H1 (cell line): ENCODE measurements around the gene CFAP97D1.

Experiments
- CREB1 ChIP-seq: IDR thresholded peaks from 2 replicates; pipeline ENCODE4 v1.6.1; 2012; ENCODE audit warnings: inconsistent platforms
- EGR1 ChIP-seq: IDR thresholded peaks from 2 replicates; pipeline ENCODE4 v1.6.1; 2011; ENCODE audit warnings: low read depth, low read length, borderline replicate concordance
- EZH2 ChIP-seq: fragments of 200-600 bp; sonication (generic); IDR thresholded peaks from 2 replicates; pipeline ENCODE4 v1.7.1; 2012; ENCODE audit warnings: low read depth, mild to moderate bottlenecking, moderate library complexity, low read length, inconsistent platforms; ENCODE audit not compliant: severe bottlenecking
- GTF2F1 ChIP-seq: IDR thresholded peaks from 2 replicates; pipeline ENCODE4 v1.6.1; 2012; ENCODE audit warnings: low read depth, low read length, improper control_type of control experiment, borderline replicate concordance
- HDAC6 ChIP-seq: IDR thresholded peaks from one replicate; pipeline ENCODE4 v1.7.1; 2012; ENCODE audit warnings: low read depth, mild to moderate bottlenecking, inconsistent platforms, low read length, moderate library complexity
- POLR2A ChIP-seq, 2 experiments: IDR thresholded peaks; 1 replicate in 1 of 2; 2 replicates in 1 of 2; pipeline ENCODE4 v1.6.1; 2011; ENCODE audit warnings: low read depth in 2 of 2, low read length in 2 of 2, mild to moderate bottlenecking in 2 of 2; ENCODE audit errors: control extremely low read depth in 1 of 2
- RAD21 ChIP-seq, 2 experiments: IDR thresholded peaks in 1 of 2; conservative IDR thresholded peaks in 1 of 2; 2 replicates each; pipeline ENCODE4 v1.6.1; 2011; ENCODE audit warnings: low read depth in 2 of 2, low read length in 2 of 2, improper control_type of control experiment in 1 of 2, inconsistent platforms in 1 of 2, mild to moderate bottlenecking in 1 of 2, moderate library complexity in 1 of 2
- ZNF274 ChIP-seq: IDR thresholded peaks from 2 replicates; pipeline ENCODE4 v1.7.0; 2012; ENCODE audit warnings: low read length, borderline replicate concordance; ENCODE audit errors: extremely low read depth
- TF ChIP-seq, protein P1 (sequence below), 3 experiments: IDR thresholded peaks; 1 replicate in 2 of 3; 2 replicates in 1 of 3; pipeline versions ENCODE4 v1.5.1 to v1.6.1; 2011; ENCODE audit warnings: low read length in 3 of 3, mild to moderate bottlenecking in 3 of 3, inconsistent platforms in 2 of 3, low read depth in 1 of 3, moderate library complexity in 1 of 3; ENCODE audit not compliant: insufficient read depth in 1 of 3; ENCODE audit errors: control extremely low read depth in 1 of 3

- TF ChIP-seq, protein P1, sequence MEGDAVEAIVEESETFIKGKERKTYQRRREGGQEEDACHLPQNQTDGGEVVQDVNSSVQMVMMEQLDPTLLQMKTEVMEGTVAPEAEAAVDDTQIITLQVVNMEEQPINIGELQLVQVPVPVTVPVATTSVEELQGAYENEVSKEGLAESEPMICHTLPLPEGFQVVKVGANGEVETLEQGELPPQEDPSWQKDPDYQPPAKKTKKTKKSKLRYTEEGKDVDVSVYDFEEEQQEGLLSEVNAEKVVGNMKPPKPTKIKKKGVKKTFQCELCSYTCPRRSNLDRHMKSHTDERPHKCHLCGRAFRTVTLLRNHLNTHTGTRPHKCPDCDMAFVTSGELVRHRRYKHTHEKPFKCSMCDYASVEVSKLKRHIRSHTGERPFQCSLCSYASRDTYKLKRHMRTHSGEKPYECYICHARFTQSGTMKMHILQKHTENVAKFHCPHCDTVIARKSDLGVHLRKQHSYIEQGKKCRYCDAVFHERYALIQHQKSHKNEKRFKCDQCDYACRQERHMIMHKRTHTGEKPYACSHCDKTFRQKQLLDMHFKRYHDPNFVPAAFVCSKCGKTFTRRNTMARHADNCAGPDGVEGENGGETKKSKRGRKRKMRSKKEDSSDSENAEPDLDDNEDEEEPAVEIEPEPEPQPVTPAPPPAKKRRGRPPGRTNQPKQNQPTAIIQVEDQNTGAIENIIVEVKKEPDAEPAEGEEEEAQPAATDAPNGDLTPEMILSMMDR (IDR thresholded peaks at IDR 0.05; ENCODE audit: control extremely low read depth in 1 of 3, insufficient read depth in 1 of 3, low read depth in 1 of 3, low read length in 3 of 3) = no peak
- no peak for TF ChIP-seq ZNF274
- no peak for TF ChIP-seq EZH2
- peak; percentile 70 to 76 for TF ChIP-seq POLR2A (IDR thresholded peaks at IDR 0.05; ENCODE audit: control extremely low read depth in 1 of 2, low read depth in 2 of 2, low read length in 2 of 2)
- TF ChIP-seq CREB1 = peak; percentile 94
- TF ChIP-seq GTF2F1 = no peak
- no peak for TF ChIP-seq EGR1
- no peak for TF ChIP-seq RAD21 (IDR thresholded peaks at IDR 0.05 in 1 of 2, conservative IDR thresholded peaks at IDR 0.05 in 1 of 2; ENCODE audit: low read depth in 2 of 2, low read length in 2 of 2)
- TF ChIP-seq HDAC6 = no peak
These were observed 1.7 kb upstream of the CFAP97D1 start, which contains the start of gene DUSP3 for GRCh38 chr17:43778337-43779144.
